Erythroblast (primary cell): ENCODE data around the gene DNAJC19.

Experiments
- GATA1 ChIP-seq: IDR thresholded peaks from 2 replicates; pipeline ENCODE4 v1.6.1; 2011; ENCODE audit warnings: low read depth, mild to moderate bottlenecking, control low read depth, low read length, moderate library complexity
- POLR2A ChIP-seq: IDR thresholded peaks from 2 replicates; pipeline ENCODE4 v1.6.1; 2011; ENCODE audit warnings: mild to moderate bottlenecking, low read length

DNA sequence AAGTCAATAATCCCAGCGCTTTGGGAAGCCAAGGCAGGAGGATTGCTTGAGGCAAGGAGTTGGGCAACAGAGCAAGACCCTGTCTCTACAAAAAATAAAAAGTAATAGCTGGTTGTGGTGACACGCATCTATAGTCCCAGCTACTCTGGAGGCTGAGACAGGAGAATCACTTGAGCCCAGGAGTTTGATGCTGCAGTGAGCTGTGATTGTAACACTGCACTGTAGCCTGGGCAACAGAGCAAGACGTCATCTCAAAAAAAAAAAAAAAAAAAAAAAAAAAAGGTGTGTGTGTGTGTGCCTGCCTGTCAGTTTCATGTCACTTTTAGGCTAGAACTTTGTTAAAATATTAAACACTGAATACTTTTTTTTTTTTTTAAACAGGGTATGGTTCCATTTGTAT is 28.4 kb downstream of the DNAJC19 start:
- TF ChIP-seq POLR2A (no peak), GATA1 (no peak)
